Endothelial cell of umbilical vein (primary cell): ENCODE data around the gene CDRT15. TPM values are rescaled to one million over a fixed set of nuclear protein-coding genes. Genes with fewer than 3 reads are reported as not detected.

ENCODE experiments used
- BruUV-seq: library from RNA; stranded (reverse); fragments of 400-500 nt; replicated peaks from 2 replicates; lab custom pipeline; 2021; lab: Mats Ljungman, UMichigan
- CTCF ChIA-PET: fragments of 300-600, 350-600 bp; sonication (Branson Sonifier 250); formaldehyde crosslinking; loops from one replicate; lab custom pipeline; 2021; ENCODE audit warnings: antibody characterized with exemption, inconsistent platforms; lab: Charles Lee
- POLR2A ChIA-PET: fragments of 300-600, 350-600 bp; sonication (Branson Sonifier 250); formaldehyde crosslinking; loops from one replicate; lab custom pipeline; 2021; ENCODE audit warnings: antibody characterized with exemption, inconsistent platforms; lab: Charles Lee
- DNase-seq: peaks from one replicate; pipeline ENCODE4 v3.0.0-alpha.2; 2011; ENCODE audit warnings: low read depth, low spot score
- FAIRE-seq: peaks from 2 replicates; lab custom pipeline; 2011; peaks lifted over from hg19 to GRCh38; lab: Jason Lieb, UNC
- H2AFZ ChIP-seq: 2 replicates; pipeline ENCODE4 v1.6.0; 2012; ENCODE audit warnings: low read depth, low read length, control low read depth, inconsistent platforms
- H3K27ac ChIP-seq: 2 replicates; pipeline ENCODE4 v1.5.1; 2011; ENCODE audit warnings: low read depth, mild to moderate bottlenecking, control low read depth, low read length, moderate library complexity; ENCODE audit not compliant: insufficient read depth
- H3K27me3 ChIP-seq, 2 experiments: 2 replicates each; pipeline versions ENCODE4 v1.6.0 to v1.6.1; 2011; ENCODE audit warnings: low read length in 2 of 2, mixed read lengths in 1 of 2; ENCODE audit not compliant: control insufficient read depth in 2 of 2, insufficient read depth in 2 of 2
- H3K36me3 ChIP-seq, 2 experiments: 2 replicates in 1 of 2; 3 replicates in 1 of 2; pipeline ENCODE4 v1.5.1; 2011; ENCODE audit warnings: low read length in 2 of 2, mild to moderate bottlenecking in 1 of 2, moderate library complexity in 1 of 2; ENCODE audit not compliant: control insufficient read depth in 2 of 2, insufficient read depth in 2 of 2; ENCODE audit errors: extremely low read depth in 1 of 2
- H3K4me1 ChIP-seq: 3 replicates; pipeline ENCODE4 v1.5.1; 2011; ENCODE audit warnings: mild to moderate bottlenecking, low read length; ENCODE audit not compliant: control insufficient read depth, insufficient read depth; ENCODE audit errors: extremely low read depth
- H3K4me2 ChIP-seq: 2 replicates; pipeline ENCODE4 v1.6.1; 2011; ENCODE audit warnings: low read length, control low read depth, mixed read lengths; ENCODE audit not compliant: insufficient read depth
- H3K4me3 ChIP-seq, 3 experiments: fragments of 200-600 bp in 1 of 3; sonication (generic), shearing (Covaris generic) in 1 of 3; replicated peaks in 1 of 3; 2 replicates each; pipeline ENCODE4 v1.5.1; 2011 to 2016; ENCODE audit warnings: control low read depth in 3 of 3, low read length in 3 of 3, mild to moderate bottlenecking in 2 of 3, inconsistent platforms in 1 of 3, low read depth in 1 of 3, moderate library complexity in 1 of 3; ENCODE audit not compliant: insufficient read depth in 1 of 3
- H3K79me2 ChIP-seq: 2 replicates; pipeline ENCODE4 v1.6.0; 2012; ENCODE audit warnings: low read length, inconsistent platforms; ENCODE audit not compliant: control insufficient read depth, insufficient read depth
- H3K9ac ChIP-seq: replicated peaks from 2 replicates; pipeline ENCODE3; 2011; ENCODE audit warnings: low read length, control low read depth; ENCODE audit not compliant: insufficient read depth; ENCODE audit errors: extremely low read depth
- H3K9me1 ChIP-seq: replicated peaks from 3 replicates; pipeline ENCODE4 v1.6.0; 2011; ENCODE audit warnings: mild to moderate bottlenecking, low read length; ENCODE audit not compliant: control insufficient read depth, insufficient read depth; ENCODE audit errors: extremely low read depth
- H3K9me3 ChIP-seq: replicated peaks from 2 replicates; pipeline ENCODE4 v1.5.1; 2012; ENCODE audit warnings: low read length, inconsistent platforms; ENCODE audit not compliant: control insufficient read depth, insufficient read depth
- H4K20me1 ChIP-seq: replicated peaks from 2 replicates; pipeline ENCODE3; 2011; ENCODE audit warnings: mild to moderate bottlenecking, low read length; ENCODE audit not compliant: control insufficient read depth, insufficient read depth; ENCODE audit errors: extremely low read depth
- EZH2 ChIP-seq: IDR thresholded peaks from 2 replicates; pipeline ENCODE4 v1.6.1; 2012; ENCODE audit warnings: borderline replicate concordance, low read depth, mild to moderate bottlenecking, moderate library complexity, low read length, inconsistent platforms; ENCODE audit not compliant: severe bottlenecking
- FOS ChIP-seq: IDR thresholded peaks from 2 replicates; pipeline ENCODE4 v1.6.1; 2011; ENCODE audit warnings: mild to moderate bottlenecking, low read length, moderate library complexity, borderline replicate concordance; ENCODE audit not compliant: insufficient read depth
- GATA2 ChIP-seq: IDR thresholded peaks from 2 replicates; pipeline ENCODE4 v1.7.0; 2011; ENCODE audit warnings: low read depth, mild to moderate bottlenecking, moderate library complexity, mixed read lengths, low read length; ENCODE audit not compliant: insufficient read length, insufficient read depth
- JUN ChIP-seq: IDR thresholded peaks from 2 replicates; pipeline ENCODE4 v1.6.1; 2011; ENCODE audit warnings: borderline replicate concordance, low read depth; ENCODE audit not compliant: insufficient read length, insufficient read depth
- MYC ChIP-seq: IDR thresholded peaks from one replicate; pipeline ENCODE4 v1.6.1; 2011; ENCODE audit warnings: mild to moderate bottlenecking, low read depth, low read length
- POLR2A ChIP-seq: IDR thresholded peaks from 2 replicates; pipeline ENCODE4 v1.6.1; 2012; ENCODE audit warnings: low read depth, mild to moderate bottlenecking, control low read depth, low read length
- POLR2AphosphoS5 ChIP-seq: IDR thresholded peaks from 2 replicates; pipeline ENCODE4 v1.6.1; 2012; ENCODE audit warnings: low read depth, mild to moderate bottlenecking, control low read depth, low read length, moderate library complexity; ENCODE audit not compliant: insufficient read depth
- dilution Hi-C: fragments of 300-500 bp; cut with MboI; formaldehyde crosslinking; loops from one replicate; pipeline ENCODE4 v1.15.0; 2019; ENCODE audit warnings: low sequenced_read_pairs; ENCODE audit not compliant: extremely low pct_ligation_motif_present
- intact Hi-C: fragments of 100-400 bp; cut with micrococcal nuclease; formaldehyde crosslinking; loops from one replicate; pipeline ENCODE4 v1.10.0; 2022
- polyA plus RNA-seq, 4 experiments: library from polyadenylated mRNA; depleted of rRNA in 3 of 4; stranded (reverse) in 3 of 4; unstranded in 1 of 4; fragments of >200 nt; gene quantifications; 2 replicates each; pipeline versions ENCODE4 v1.2.1 to v1.2.3, GENCODE V29; 2011 to 2012; ENCODE audit warnings: missing spikeins in 1 of 4
- total RNA-seq: library from RNA; stranded (reverse); gene quantifications from 2 replicates; pipeline ENCODE4 v1.2.3, GENCODE V29; 2021
- TF ChIP-seq, protein P1 (sequence below), 2 donors: IDR thresholded peaks; 1 replicate in 1 of 2; 2 replicates in 1 of 2; pipeline ENCODE4 v1.5.1; 2011; ENCODE audit warnings: low read length in 2 of 2, mild to moderate bottlenecking in 2 of 2, moderate library complexity in 2 of 2, control low read depth in 1 of 2, inconsistent platforms in 1 of 2, low read depth in 1 of 2; ENCODE audit not compliant: insufficient read depth in 1 of 2; ENCODE audit errors: extremely low read depth in 1 of 2
- TF ChIP-seq, protein P2 (sequence below): IDR thresholded peaks from 2 replicates; pipeline ENCODE4 v1.6.1; 2011; ENCODE audit not compliant: insufficient read depth, insufficient read length

Gene CDRT15
- total and polyA plus RNA-seq, 2 donors (not counting 3 experiments of a cell fraction or from before 2014, with no cell fraction given): not detected

DNA sequence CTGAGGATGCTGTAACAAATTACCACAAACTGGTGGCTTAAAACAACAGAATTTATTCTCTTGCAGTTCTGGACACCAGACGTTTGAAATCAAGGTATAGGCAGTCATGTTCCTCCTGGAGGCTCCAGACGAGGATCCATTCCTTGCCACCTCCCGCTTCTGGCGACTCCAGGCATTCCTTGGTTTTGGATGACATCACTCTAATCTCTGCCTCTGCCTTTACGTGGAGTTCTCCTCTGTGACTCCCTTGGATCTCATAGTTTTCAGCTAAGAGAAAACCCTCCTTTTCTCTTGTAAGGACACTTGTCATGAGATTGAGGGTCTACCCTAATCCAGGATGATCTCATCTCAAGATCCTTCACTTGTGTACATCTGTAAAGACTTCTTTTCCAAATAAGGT lies 32.8 kb upstream of the CDRT15 start:
- BruUV-seq: no TSS peak

More for the DNA sequence above, 32.8 kb upstream of the CDRT15 start:
- no peaks in the 10 kb centered on the region for H3K36me3 ChIP-seq
- H3K9me1 ChIP-seq: no peaks in the 10 kb centered on the region
- TF ChIP-seq, protein P1, sequence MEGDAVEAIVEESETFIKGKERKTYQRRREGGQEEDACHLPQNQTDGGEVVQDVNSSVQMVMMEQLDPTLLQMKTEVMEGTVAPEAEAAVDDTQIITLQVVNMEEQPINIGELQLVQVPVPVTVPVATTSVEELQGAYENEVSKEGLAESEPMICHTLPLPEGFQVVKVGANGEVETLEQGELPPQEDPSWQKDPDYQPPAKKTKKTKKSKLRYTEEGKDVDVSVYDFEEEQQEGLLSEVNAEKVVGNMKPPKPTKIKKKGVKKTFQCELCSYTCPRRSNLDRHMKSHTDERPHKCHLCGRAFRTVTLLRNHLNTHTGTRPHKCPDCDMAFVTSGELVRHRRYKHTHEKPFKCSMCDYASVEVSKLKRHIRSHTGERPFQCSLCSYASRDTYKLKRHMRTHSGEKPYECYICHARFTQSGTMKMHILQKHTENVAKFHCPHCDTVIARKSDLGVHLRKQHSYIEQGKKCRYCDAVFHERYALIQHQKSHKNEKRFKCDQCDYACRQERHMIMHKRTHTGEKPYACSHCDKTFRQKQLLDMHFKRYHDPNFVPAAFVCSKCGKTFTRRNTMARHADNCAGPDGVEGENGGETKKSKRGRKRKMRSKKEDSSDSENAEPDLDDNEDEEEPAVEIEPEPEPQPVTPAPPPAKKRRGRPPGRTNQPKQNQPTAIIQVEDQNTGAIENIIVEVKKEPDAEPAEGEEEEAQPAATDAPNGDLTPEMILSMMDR (IDR thresholded peaks at IDR 0.05; ENCODE audit: extremely low read depth in 1 of 2, insufficient read depth in 1 of 2, low read depth in 1 of 2, low read length in 2 of 2): no peak
- TF ChIP-seq EZH2 (no peak), MYC (no peak), GATA2 (no peak), POLR2AphosphoS5 (no peak), FOS (no peak), JUN (no peak), POLR2A (no peak)
- TF ChIP-seq, protein P2, sequence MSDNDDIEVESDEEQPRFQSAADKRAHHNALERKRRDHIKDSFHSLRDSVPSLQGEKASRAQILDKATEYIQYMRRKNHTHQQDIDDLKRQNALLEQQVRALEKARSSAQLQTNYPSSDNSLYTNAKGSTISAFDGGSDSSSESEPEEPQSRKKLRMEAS: no peak
- H3K4me2 ChIP-seq: no peak overlapping the region
- H4K20me1 ChIP-seq: no peaks in the 10 kb centered on the region
- ChIA-PET CTCF (no interaction called here), POLR2A (no interaction called here)
- H3K27ac ChIP-seq: no peak overlapping the region
- H3K9me3 ChIP-seq: no peaks in the 10 kb centered on the region
- no peak overlapping the region for H3K9ac ChIP-seq
- no peaks in the 10 kb centered on the region for H3K79me2 ChIP-seq
- intact Hi-C loops: no loop called here
- DNase-seq (no peak), FAIRE-seq (no peak)
- H3K4me3 ChIP-seq: no peak overlapping the region
- dilution Hi-C loops: no loop called here
- no peaks in the 10 kb centered on the region for H3K4me1 ChIP-seq
- H2AFZ ChIP-seq: no peak overlapping the region
- H3K27me3 ChIP-seq: no peaks in the 10 kb centered on the region
